Tibial artery (tissue), 4 donors: Measurements from ENCODE around the gene LTBP4.

Experiments used
- DNase-seq, 2 donors: peaks; one replicate each; pipeline ENCODE4 v3.0.0-alpha.2; 2019
- H3K27ac ChIP-seq, 2 donors: fragments of 200-600 bp; sonication (generic) in 1 of 2; 1 replicate in 1 of 2; 2 replicates in 1 of 2; pipeline ENCODE4 v1.5.1; 2018 to 2019; ENCODE audit warnings: mild to moderate bottlenecking in 1 of 2
- H3K27me3 ChIP-seq, 2 donors: fragments of 200-600 bp; sonication (generic) in 1 of 2; one replicate each; pipeline versions ENCODE4 v1.5.1 to v1.6.0; 2016 to 2019
- H3K36me3 ChIP-seq, 3 donors: fragments of 200-600 bp; sonication (generic) in 2 of 3; one replicate each; pipeline ENCODE4 v1.5.1; 2016 to 2019; ENCODE audit warnings: mild to moderate bottlenecking in 2 of 3
- H3K4me1 ChIP-seq, 4 donors: fragments of 200-600 bp; sonication (generic) in 2 of 4; 1 replicate in 3 of 4; 2 replicates in 1 of 4; pipeline ENCODE4 v1.5.1; 2016 to 2019
- H3K4me3 ChIP-seq, 2 donors: fragments of 200-600 bp; sonication (generic) in 1 of 2; 1 replicate in 1 of 2; 2 replicates in 1 of 2; pipeline ENCODE4 v1.5.1; 2018 to 2019; ENCODE audit warnings: mild to moderate bottlenecking in 2 of 2
- H3K9me3 ChIP-seq, 3 donors: fragments of 200-600 bp; sonication (generic) in 1 of 3; one replicate each; pipeline ENCODE4 v1.5.1; 2016 to 2019
- intact Hi-C: fragments of 100-400 bp; cut with DNase I; formaldehyde crosslinking; loops from one replicate; pipeline ENCODE4 v1.15.0; 2023; ENCODE audit warnings: low total_unique reads
- TF ChIP-seq, protein P1 (sequence below), 2 experiments: fragments of 200-600 bp in 1 of 2; fragments of 450-650 bp in 1 of 2; IDR thresholded peaks; one replicate each; pipeline ENCODE4 v1.5.1; 2017 to 2019; ENCODE audit warnings: antibody characterized with exemption in 2 of 2, mild to moderate bottlenecking in 1 of 2, moderate library complexity in 1 of 2

Gene LTBP4

DNA sequence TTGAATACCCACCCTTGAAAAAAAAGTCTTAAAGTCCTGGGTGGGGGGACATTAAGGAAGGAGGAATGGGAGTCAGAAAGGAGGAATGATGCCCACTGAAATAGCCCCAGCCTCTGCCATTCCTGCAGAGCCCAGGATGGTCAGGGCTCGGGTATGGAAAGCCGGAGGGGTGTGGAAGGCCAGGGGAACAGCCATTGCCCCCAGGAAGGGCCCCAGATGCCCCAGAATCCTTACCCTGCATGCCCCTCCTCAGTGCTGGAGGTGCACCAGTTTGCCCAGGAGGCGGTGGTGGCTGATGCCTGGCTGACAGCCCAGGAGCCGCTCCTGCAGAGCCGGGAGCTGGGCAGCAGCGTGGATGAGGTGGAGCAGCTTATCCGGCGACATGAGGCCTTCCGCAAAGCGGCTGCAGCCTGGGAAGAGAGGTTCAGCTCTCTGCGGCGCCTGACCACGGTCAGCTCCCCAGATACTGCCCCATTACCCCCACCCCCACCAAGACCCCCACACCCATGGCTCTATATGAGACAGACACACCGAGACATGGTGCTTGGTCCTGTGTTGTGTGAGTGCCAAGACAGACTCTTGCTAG, 35.2 kb upstream of the LTBP4 start:
- Histone ChIP-seq H3K36me3 (no peaks in the 10 kb centered on the region), H3K9me3 (no peaks in the 10 kb centered on the region), H3K27me3 (peaks cover 0 to 57% of the 10 kb centered on the region in 2 donors), H3K27ac (no peak overlapping the region), H3K4me3 (no peak overlapping the region), H3K4me1 (peaks cover 0 to 28% (median 17%) of the 10 kb centered on the region in 4 donors)
- intact Hi-C loops: no loop called here
- TF ChIP-seq, protein P1, sequence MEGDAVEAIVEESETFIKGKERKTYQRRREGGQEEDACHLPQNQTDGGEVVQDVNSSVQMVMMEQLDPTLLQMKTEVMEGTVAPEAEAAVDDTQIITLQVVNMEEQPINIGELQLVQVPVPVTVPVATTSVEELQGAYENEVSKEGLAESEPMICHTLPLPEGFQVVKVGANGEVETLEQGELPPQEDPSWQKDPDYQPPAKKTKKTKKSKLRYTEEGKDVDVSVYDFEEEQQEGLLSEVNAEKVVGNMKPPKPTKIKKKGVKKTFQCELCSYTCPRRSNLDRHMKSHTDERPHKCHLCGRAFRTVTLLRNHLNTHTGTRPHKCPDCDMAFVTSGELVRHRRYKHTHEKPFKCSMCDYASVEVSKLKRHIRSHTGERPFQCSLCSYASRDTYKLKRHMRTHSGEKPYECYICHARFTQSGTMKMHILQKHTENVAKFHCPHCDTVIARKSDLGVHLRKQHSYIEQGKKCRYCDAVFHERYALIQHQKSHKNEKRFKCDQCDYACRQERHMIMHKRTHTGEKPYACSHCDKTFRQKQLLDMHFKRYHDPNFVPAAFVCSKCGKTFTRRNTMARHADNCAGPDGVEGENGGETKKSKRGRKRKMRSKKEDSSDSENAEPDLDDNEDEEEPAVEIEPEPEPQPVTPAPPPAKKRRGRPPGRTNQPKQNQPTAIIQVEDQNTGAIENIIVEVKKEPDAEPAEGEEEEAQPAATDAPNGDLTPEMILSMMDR (IDR thresholded peaks at IDR 0.05): no peak
- no peak for DNase-seq

DNA sequence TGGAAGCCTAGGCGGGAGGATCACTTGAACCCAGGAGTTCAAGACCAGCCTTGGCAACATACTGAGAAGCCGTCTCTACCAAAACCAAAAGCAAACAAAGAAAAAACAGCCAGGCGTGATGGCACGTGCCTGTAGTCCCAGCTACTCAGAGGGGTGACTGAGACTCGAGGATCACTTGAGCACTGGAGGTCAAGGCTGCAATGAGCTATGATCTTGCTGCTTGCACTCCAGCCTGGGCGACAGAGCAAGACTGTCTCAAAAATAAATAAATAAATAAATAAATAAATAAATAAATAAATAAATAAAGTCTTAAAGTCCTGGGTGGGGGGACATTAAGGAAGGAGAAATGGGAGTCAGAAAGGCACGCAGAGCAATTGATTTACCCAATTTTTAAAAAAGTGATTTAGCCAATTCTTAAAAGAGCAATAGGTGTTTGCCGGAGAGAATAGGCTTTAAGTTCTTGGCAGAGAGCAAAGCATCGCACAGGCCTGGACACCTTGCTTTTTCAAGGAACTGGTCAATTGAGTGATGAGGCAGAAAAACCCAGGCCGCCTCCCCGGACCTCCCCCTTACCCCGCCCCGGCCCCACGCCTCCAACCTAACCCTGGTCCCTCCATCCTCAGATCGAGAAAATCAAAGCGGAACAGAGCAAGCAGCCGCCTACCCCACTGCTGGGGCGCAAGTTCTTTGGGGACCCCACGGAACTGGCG, 34.0 kb upstream of the LTBP4 start:
- Histone ChIP-seq H3K27me3 (peaks cover 0 to 45% of the 10 kb centered on the region in 2 donors), H3K9me3 (no peaks in the 10 kb centered on the region), H3K36me3 (no peaks in the 10 kb centered on the region), H3K27ac (no peak overlapping the region), H3K4me1 (peaks cover 0 to 31% (median 17%) of the 10 kb centered on the region in 4 donors), H3K4me3 (peak overlapping the region in 1 of 2 donors; percentile 38)
- intact Hi-C loops: no loop called here
- TF ChIP-seq, protein P1 (IDR thresholded peaks at IDR 0.05): no peak
- no peak for DNase-seq

DNA sequence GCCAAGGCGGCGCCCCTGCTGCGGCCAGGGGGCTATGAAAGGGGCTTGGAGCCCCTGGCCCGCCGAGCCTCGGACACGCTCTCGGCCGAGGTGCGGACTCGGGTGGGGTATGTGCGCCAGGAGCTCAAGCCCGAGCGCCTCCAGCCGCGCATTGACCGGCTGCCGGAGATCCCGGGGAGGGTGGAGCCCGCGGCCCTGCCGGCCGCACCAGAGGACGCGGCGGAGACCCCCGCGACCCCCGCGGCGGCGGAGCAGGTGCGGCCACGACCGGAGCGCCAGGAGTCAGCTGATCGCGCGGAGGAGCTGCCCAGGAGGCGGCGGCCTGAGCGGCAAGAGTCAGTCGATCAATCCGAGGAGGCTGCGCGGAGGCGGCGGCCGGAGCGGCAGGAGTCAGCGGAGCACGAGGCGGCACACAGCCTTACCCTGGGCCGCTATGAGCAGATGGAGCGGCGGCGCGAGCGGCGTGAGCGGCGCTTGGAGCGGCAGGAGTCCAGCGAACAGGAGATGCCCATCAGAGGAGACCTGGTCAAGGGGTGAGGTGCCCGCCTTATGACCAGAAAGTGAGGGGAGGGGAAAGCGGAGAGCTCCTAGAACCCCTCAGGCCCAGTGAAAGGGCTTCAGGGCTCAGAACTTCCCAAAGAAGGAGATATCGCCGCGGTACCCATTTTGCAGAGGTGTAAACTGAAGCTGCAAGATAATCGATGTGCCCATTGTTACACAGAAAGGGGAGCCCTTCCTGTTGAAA, 33.2 kb upstream of the LTBP4 start:
- TF ChIP-seq, protein P1 (IDR thresholded peaks at IDR 0.05): no peak
- H3K27me3 ChIP-seq: peaks cover 0 to 44% of the 10 kb centered on the region in 2 donors
- peak overlapping the region in 1 of 2 donors; percentile 38 for H3K4me3 ChIP-seq
- intact Hi-C loops: no loop called here
- peaks cover 0 to 31% (median 17%) of the 10 kb centered on the region in 4 donors for H3K4me1 ChIP-seq
- no peaks in the 10 kb centered on the region for H3K36me3 ChIP-seq
- H3K9me3 ChIP-seq: no peaks in the 10 kb centered on the region
- DNase-seq: no peak
- no peak overlapping the region for H3K27ac ChIP-seq

DNA sequence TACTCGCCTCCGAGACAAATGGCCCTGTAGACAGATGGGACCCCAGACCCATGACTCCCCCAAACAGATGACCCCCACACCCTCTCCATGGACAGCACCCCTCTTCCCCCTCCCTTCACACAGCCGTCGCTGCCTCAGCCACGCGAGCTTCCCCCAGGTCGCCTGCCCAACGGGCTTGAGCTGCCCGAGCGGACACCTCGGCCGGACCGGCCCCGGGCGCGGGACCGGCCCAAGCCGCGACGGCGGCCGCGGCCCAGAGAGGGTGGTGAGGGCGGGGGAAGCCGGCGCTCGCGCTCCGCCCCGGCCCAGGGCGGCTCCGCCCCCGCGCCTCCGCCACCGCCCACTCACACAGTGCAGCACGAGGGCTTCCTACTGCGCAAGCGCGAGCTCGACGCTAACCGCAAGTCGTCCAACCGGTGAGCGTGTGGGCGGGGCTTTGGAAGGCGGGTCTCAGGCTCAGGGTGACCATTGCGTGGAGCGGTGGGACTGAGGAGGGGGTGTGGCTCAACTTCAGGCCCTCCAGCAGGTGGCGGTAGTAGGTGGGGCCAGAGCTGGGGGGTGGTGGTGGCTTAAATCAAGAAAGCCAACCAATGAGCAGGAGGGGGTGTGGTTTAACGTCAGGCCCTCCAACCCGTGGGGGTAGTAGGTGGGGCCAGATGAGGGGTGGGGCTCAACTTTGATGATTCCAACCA, 30.7 kb upstream of the LTBP4 start:
- H3K4me1 ChIP-seq: peaks cover 0 to 31% (median 17%) of the 10 kb centered on the region in 4 donors
- intact Hi-C loops: no loop called here
- TF ChIP-seq, protein P1 (IDR thresholded peaks at IDR 0.05): peak; percentile 29 to 30
- H3K4me3 ChIP-seq: peak overlapping the region; percentile 44 to 45
- H3K27ac ChIP-seq: peak overlapping the region; percentile 52 to 69
- no peaks in the 10 kb centered on the region for H3K36me3 ChIP-seq
- no peaks in the 10 kb centered on the region for H3K9me3 ChIP-seq
- H3K27me3 ChIP-seq: peaks cover 0 to 31% of the 10 kb centered on the region in 2 donors
- DNase-seq: peak; percentile 99

DNA sequence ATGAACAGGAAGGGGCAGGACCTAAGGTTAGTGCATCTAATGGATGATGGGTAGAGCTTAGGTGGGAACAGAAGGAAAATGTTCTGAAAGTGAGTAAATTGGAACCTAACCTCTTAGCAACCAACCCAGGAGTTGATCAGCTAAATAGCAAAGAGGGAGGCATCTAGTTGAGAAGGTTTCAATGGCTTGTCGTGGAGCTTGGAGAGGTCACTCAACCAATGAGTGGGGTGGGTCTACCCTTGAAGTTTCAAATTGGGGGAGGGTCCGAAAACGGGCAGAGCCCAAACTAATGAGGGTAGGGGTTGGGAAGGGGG, 30.2 kb upstream of the LTBP4 start:
- Histone ChIP-seq H3K4me3 (peak overlapping the region in 1 of 2 donors; percentile 45), H3K27me3 (peaks cover 0 to 26% of the 10 kb centered on the region in 2 donors), H3K27ac (peak overlapping the region; percentile 49 to 52), H3K9me3 (no peaks in the 10 kb centered on the region), H3K36me3 (no peaks in the 10 kb centered on the region), H3K4me1 (peaks cover 0 to 32% (median 18%) of the 10 kb centered on the region in 4 donors)
- intact Hi-C loops: no loop called here
- TF ChIP-seq, protein P1 (IDR thresholded peaks at IDR 0.05): peak in 1 of 2 experiments; percentile 2
- no peak for DNase-seq
